ENCODE data around the gene GNG7.

GNG7 gene

DNA sequence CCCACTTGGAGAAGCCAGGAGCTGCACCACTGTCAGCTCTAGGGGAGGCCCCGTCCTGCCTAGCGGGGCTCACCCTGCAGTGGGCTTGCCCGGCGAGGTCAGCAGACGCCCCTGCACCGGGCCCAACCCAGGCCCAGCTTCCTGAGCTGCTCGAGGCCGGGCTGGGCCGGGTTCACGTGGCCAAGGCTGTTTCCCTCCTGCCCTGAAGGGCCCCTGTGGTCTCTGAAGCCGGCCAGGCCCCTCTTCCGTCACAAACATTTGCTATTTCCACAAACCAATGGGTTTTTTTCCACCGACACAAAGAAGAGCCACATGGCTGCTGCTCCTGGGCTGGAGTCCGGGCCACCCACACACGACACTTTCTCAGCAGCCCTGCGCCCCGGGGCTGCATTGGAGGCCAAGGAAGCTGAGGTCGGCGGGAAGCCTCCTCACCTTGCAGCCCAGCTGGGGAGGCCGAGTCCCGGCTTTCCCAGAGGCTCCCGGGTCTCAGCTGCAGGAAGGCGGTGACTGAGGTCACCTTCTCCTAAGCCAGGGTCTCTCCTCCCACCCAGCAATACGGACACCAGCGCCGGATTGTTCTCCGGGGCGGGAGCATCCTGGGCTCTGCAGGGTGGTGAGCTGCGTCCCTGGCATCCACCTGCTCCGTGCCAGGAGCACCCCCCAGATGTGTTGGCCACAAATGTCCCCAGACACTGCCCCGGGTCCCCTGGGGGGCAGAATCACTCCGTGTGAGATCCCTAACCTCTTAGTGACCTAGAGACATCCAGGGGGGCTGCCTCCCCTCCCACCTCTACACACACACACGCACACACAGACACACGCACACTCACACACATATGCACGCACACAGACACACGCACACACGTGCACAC, 146.0 kb downstream of the GNG7 start:
- no peak overlapping the region for H3K4me2 ChIP-seq (ENCODE audit: low read length)
- H3K9me3 ChIP-seq (ENCODE audit: control insufficient read depth, insufficient read depth, low read length) = no peaks in the 10 kb centered on the region
- H3K79me2 ChIP-seq (ENCODE audit: control insufficient read depth, low read length) = peaks cover 16% of the 10 kb centered on the region
- TF ChIP-seq CTCF (IDR thresholded peaks at IDR 0.05; ENCODE audit: low read depth, low read length, poor library complexity, severe bottlenecking) (no peak), EZH2phosphoT487 (IDR thresholded peaks at IDR 0.05; ENCODE audit: borderline replicate concordance, low read length) (no peak)
- peaks cover 14% of the 10 kb centered on the region for H3K36me3 ChIP-seq (ENCODE audit: control insufficient read depth, low read length)
- no peak overlapping the region for H3K4me3 ChIP-seq (ENCODE audit: low read length)
- H3F3A ChIP-seq (ENCODE audit: control insufficient read depth, insufficient read depth) = peaks cover 14% of the 10 kb centered on the region
- peaks cover 4% of the 10 kb centered on the region; the same call in 1 of the 2 replicates for H4K20me1 ChIP-seq (ENCODE audit: control insufficient read depth, insufficient read depth, low read depth, low read length)
- no peak overlapping the region for H3K27ac ChIP-seq (ENCODE audit: low read depth, low read length)
- no peaks in the 10 kb centered on the region for H3K9me2 ChIP-seq (replicated peaks; ENCODE audit: control insufficient read depth, low read length)
- no peaks in the 10 kb centered on the region for H3K27me3 ChIP-seq (ENCODE audit: control insufficient read depth, low read length)
- H3K4me1 ChIP-seq (ENCODE audit: control insufficient read depth, low read length) = peaks cover 13% of the 10 kb centered on the region

DNA sequence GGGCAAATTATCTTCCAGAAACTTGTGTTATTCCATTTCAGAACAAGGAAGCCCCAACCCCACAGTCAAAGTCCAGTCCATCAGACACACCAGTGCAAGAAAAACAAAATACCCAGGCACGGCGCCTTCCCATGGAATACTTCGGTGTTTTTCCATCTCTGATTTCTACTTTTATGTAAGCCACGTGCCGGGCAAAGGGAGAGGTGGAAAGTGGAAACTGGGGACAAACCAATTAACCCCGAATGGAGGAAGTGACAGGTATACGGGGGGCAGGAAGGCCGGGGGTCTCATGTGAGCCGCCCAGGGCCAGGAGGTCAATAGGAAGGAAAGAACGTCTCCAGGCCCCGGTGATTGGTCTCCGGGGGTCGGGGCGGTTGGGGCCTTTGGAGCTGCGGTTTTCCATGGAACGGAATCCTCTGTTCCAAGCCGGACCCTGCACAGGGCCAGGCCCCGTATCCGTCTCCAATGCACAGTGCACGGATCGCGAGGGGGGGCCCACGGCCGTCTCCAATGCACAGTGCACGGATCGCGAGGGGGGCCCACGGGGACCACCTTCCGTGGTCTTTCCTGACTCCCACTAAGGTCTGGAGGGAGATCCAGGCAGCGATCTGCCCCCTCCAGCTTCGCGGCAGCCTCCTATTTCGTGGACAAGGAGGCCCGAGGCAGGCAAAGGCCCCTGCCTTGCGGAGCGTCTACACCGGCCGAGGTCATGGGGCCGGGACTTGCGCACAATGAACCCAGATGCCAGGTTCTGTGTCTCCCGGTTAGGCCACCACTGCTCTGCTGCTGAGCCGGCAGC, 146.9 kb downstream of the GNG7 start:
- H3K27me3 ChIP-seq (ENCODE audit: control insufficient read depth, low read length) = no peaks in the 10 kb centered on the region
- H3K27ac ChIP-seq (ENCODE audit: low read depth, low read length) = no peak overlapping the region
- H3K4me3 ChIP-seq (ENCODE audit: low read length) = no peak overlapping the region
- no peaks in the 10 kb centered on the region for H3K9me3 ChIP-seq (ENCODE audit: control insufficient read depth, insufficient read depth, low read length)
- H3K4me2 ChIP-seq (ENCODE audit: low read length) = no peak overlapping the region
- H3K4me1 ChIP-seq (ENCODE audit: control insufficient read depth, low read length) = peaks cover 9% of the 10 kb centered on the region
- H3K9me2 ChIP-seq (replicated peaks; ENCODE audit: control insufficient read depth, low read length) = no peaks in the 10 kb centered on the region
- peaks cover 10% of the 10 kb centered on the region for H3K79me2 ChIP-seq (ENCODE audit: control insufficient read depth, low read length)
- H3F3A ChIP-seq (ENCODE audit: control insufficient read depth, insufficient read depth) = peaks cover 14% of the 10 kb centered on the region
- no peaks in the 10 kb centered on the region for H4K20me1 ChIP-seq (ENCODE audit: control insufficient read depth, insufficient read depth, low read depth, low read length)
- TF ChIP-seq EZH2phosphoT487 (IDR thresholded peaks at IDR 0.05; ENCODE audit: borderline replicate concordance, low read length) (no peak), CTCF (IDR thresholded peaks at IDR 0.05; ENCODE audit: low read depth, low read length, poor library complexity, severe bottlenecking) (no peak)
- H3K36me3 ChIP-seq (ENCODE audit: control insufficient read depth, low read length) = peaks cover 10% of the 10 kb centered on the region

DNA sequence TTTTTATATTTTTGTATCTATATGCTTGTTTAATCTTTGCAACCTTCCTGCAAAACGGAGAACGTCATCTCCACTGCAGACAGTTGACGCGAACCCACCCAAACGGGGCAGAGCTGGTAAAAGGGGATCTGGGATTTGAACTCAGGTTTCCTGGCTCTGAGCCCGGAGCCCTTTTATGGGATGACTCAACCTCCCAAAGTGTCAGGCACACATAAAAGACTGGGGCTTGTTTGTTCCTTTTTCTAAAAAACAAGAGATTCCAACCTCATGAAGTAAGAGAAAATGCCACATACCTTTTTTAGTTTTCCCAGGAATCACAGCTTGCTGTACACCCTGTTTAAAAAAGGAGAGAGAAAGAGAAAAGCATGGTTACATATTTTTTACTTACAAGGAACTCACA, 147.6 kb downstream of the GNG7 start:
- no peak for TF ChIP-seq EZH2phosphoT487 (IDR thresholded peaks at IDR 0.05; ENCODE audit: borderline replicate concordance, low read length)
- no peak for TF ChIP-seq CTCF (IDR thresholded peaks at IDR 0.05; ENCODE audit: low read depth, low read length, poor library complexity, severe bottlenecking)
- Histone ChIP-seq H3F3A (ENCODE audit: control insufficient read depth, insufficient read depth) (peaks cover 14% of the 10 kb centered on the region), H3K9me2 (replicated peaks; ENCODE audit: control insufficient read depth, low read length) (no peaks in the 10 kb centered on the region), H3K4me3 (ENCODE audit: low read length) (no peak overlapping the region), H3K27ac (ENCODE audit: low read depth, low read length) (no peak overlapping the region), H3K36me3 (ENCODE audit: control insufficient read depth, low read length) (peaks cover 3% of the 10 kb centered on the region), H3K4me2 (ENCODE audit: low read length) (no peak overlapping the region), H3K9me3 (ENCODE audit: control insufficient read depth, insufficient read depth, low read length) (no peaks in the 10 kb centered on the region), H3K79me2 (ENCODE audit: control insufficient read depth, low read length) (peaks cover 9% of the 10 kb centered on the region), H4K20me1 (ENCODE audit: control insufficient read depth, insufficient read depth, low read depth, low read length) (no peaks in the 10 kb centered on the region), H3K27me3 (ENCODE audit: control insufficient read depth, low read length) (no peaks in the 10 kb centered on the region), H3K4me1 (ENCODE audit: control insufficient read depth, low read length) (peaks cover 9% of the 10 kb centered on the region)

Measured in DOHH2 (cell line).